Caco-2 (cell line): Measurements from ENCODE around the gene GPRIN3. TPM values are rescaled to one million over a fixed set of nuclear protein-coding genes. Genes with fewer than 3 reads are reported as not detected.

Experiments
- BruUV-seq: library from RNA; stranded (reverse); fragments of 400-500 nt; replicated peaks from 2 replicates; lab custom pipeline; 2021; lab: Mats Ljungman, UMichigan
- CTCF ChIA-PET: fragments of 300-600 bp; sonication (Branson Sonifier 250); formaldehyde crosslinking; loops from one replicate; lab custom pipeline; 2022; ENCODE audit warnings: antibody characterized with exemption; lab: Charles Lee
- POLR2A ChIA-PET: fragments of 300-600 bp; sonication (Branson Sonifier 250); formaldehyde crosslinking; loops from one replicate; lab custom pipeline; 2022; ENCODE audit warnings: antibody characterized with exemption; lab: Charles Lee
- DNase-seq, 2 experiments: peaks; one replicate each; pipeline versions ENCODE4 v3.0.0 to v3.0.0-alpha.2; 2020 to 2022
- H3K27me3 ChIP-seq: replicated peaks from 2 replicates; pipeline ENCODE4 v1.6.0; 2011; ENCODE audit warnings: low read length; ENCODE audit not compliant: control insufficient read depth, insufficient read depth
- H3K36me3 ChIP-seq: 2 replicates; pipeline ENCODE4 v1.5.1; 2011; ENCODE audit warnings: low read length; ENCODE audit not compliant: control insufficient read depth, insufficient read depth
- H3K4me1 ChIP-seq: fragments of 250-450 bp; sonication (Bioruptor Pico); 2 replicates; pipeline ENCODE4 v1.5.1; 2020; ENCODE audit warnings: mild to moderate bottlenecking
- H3K4me3 ChIP-seq: 2 replicates; pipeline ENCODE4 v1.5.1; 2011; ENCODE audit warnings: low read depth, mild to moderate bottlenecking, control low read depth, low read length
- H3K9me3 ChIP-seq: fragments of 250-450 bp; sonication (Bioruptor Pico); 2 replicates; pipeline ENCODE4 v1.5.1; 2020; ENCODE audit warnings: mild to moderate bottlenecking, moderate library complexity
- H3K27ac Mint-ChIP-seq: one replicate; pipeline ENCODE4 v1.8.0; 2022; ENCODE audit warnings: mixed read lengths; ENCODE audit not compliant: unreplicated experiment
- H3K27me3 Mint-ChIP-seq: one replicate; pipeline ENCODE4 v1.8.0; 2022; ENCODE audit warnings: mixed read lengths; ENCODE audit not compliant: insufficient read depth, unreplicated experiment
- H3K36me3 Mint-ChIP-seq: one replicate; pipeline ENCODE4 v1.8.0; 2022; ENCODE audit warnings: mild to moderate bottlenecking, mixed read lengths; ENCODE audit not compliant: insufficient read depth, unreplicated experiment
- H3K4me1 Mint-ChIP-seq: one replicate; pipeline ENCODE4 v1.8.0; 2022; ENCODE audit warnings: low read depth, mixed read lengths; ENCODE audit not compliant: unreplicated experiment
- H3K4me3 Mint-ChIP-seq: one replicate; pipeline ENCODE4 v1.8.0; 2022; ENCODE audit warnings: mild to moderate bottlenecking, moderate library complexity, mixed read lengths; ENCODE audit not compliant: unreplicated experiment
- H3K9me3 Mint-ChIP-seq: one replicate; pipeline ENCODE4 v1.8.0; 2022; ENCODE audit warnings: mixed read lengths; ENCODE audit not compliant: unreplicated experiment
- intact Hi-C: fragments of 100-400 bp; cut with micrococcal nuclease; formaldehyde crosslinking; loops from one replicate; pipeline ENCODE4 v1.10.0; 2022; ENCODE audit not compliant: unreplicated experiment
- total RNA-seq: library from RNA; stranded (reverse); gene quantifications from 2 replicates; pipeline ENCODE4 v1.2.3, GENCODE V29; 2022
- TF ChIP-seq, protein P1 (sequence below), 2 experiments: fragments of 200-600 bp in 1 of 2; IDR thresholded peaks; 1 replicate in 1 of 2; 2 replicates in 1 of 2; pipeline versions ENCODE4 v1.5.1 to v1.8.0; 2011 to 2022; ENCODE audit warnings: antibody characterized with exemption in 1 of 2, control low read depth in 1 of 2, inconsistent platforms in 1 of 2, low read depth in 1 of 2, low read length in 1 of 2, mild to moderate bottlenecking in 1 of 2, moderate library complexity in 1 of 2; ENCODE audit not compliant: insufficient read depth in 1 of 2, severe bottlenecking in 1 of 2, unreplicated experiment in 1 of 2

Gene GPRIN3
- total RNA-seq, 1 experiment from 2014 or later = 0.02 TPM

DNA sequence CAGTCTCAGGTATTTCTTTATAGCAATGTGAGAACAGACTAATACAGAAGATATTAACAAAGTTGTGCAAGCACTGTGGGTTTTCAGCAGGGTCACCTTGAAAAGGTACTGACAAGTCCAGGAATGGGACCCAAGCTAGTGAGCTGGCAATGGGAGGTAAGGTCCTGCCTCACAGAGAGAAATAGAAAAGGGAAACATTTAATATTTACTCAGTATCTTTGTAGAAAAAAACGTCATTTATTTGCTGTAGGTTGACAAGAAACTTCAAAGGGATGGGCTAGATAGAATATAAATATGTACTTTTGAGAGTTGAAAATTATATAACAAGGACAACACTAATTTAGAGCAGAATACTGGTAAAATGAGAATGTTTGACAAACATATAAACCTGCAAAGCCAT is 89.0 kb downstream of the GPRIN3 start:
- intact Hi-C loops = loop anchor here (10.0 kb wide), 1 partner anchor 164 kb away; the partner anchor contains the start of gene FAM13A
- BruUV-seq = no TSS peak
- ChIA-PET CTCF (no interaction called here), POLR2A (no interaction called here)
- Histone ChIP-seq H3K9me3 (no peaks in the 10 kb centered on the region), H3K4me3 (no peak overlapping the region), H3K27me3 (no peaks in the 10 kb centered on the region), H3K4me1 (peaks cover 35% of the 10 kb centered on the region), H3K36me3 (no peaks in the 10 kb centered on the region)
- H3K27me3 Mint-ChIP-seq = no peaks in the 10 kb centered on the region
- no peak overlapping the region for H3K4me3 Mint-ChIP-seq
- H3K36me3 Mint-ChIP-seq = no peaks in the 10 kb centered on the region
- TF ChIP-seq, protein P1, sequence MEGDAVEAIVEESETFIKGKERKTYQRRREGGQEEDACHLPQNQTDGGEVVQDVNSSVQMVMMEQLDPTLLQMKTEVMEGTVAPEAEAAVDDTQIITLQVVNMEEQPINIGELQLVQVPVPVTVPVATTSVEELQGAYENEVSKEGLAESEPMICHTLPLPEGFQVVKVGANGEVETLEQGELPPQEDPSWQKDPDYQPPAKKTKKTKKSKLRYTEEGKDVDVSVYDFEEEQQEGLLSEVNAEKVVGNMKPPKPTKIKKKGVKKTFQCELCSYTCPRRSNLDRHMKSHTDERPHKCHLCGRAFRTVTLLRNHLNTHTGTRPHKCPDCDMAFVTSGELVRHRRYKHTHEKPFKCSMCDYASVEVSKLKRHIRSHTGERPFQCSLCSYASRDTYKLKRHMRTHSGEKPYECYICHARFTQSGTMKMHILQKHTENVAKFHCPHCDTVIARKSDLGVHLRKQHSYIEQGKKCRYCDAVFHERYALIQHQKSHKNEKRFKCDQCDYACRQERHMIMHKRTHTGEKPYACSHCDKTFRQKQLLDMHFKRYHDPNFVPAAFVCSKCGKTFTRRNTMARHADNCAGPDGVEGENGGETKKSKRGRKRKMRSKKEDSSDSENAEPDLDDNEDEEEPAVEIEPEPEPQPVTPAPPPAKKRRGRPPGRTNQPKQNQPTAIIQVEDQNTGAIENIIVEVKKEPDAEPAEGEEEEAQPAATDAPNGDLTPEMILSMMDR (IDR thresholded peaks at IDR 0.05; ENCODE audit: insufficient read depth in 1 of 2, low read depth in 1 of 2, low read length in 1 of 2, severe bottlenecking in 1 of 2, unreplicated experiment in 1 of 2) = no peak
- peaks cover 21% of the 10 kb centered on the region for H3K4me1 Mint-ChIP-seq
- DNase-seq = no peak
- H3K27ac Mint-ChIP-seq = no peak overlapping the region
- H3K9me3 Mint-ChIP-seq = peaks cover 9% of the 10 kb centered on the region

DNA sequence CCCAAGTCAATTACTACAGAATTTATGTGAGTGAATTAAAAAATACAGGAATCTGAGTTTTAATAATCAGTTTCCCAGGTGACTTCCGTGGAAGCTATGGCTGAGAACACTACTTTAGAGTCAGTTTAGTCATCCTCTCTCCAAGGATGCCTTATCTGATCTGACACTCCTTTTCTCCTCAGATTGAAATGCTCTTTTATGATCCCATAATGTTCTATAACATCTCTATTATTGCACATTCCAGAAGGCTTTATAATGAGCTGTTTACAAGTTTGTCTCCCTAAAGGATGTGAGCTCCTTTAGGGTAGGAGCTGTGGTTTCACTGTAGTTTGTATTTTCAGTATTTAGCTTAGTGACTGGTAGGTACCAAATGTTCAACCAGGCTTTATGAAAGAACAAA is 90.0 kb downstream of the GPRIN3 start:
- Histone ChIP-seq H3K9me3 (no peaks in the 10 kb centered on the region), H3K4me1 (peaks cover 35% of the 10 kb centered on the region), H3K4me3 (no peak overlapping the region), H3K27me3 (no peaks in the 10 kb centered on the region), H3K36me3 (no peaks in the 10 kb centered on the region)
- ChIA-PET POLR2A (no interaction called here), CTCF (no interaction called here)
- BruUV-seq = no TSS peak
- no peak for DNase-seq
- Mint-ChIP-seq H3K4me1 (peaks cover 21% of the 10 kb centered on the region), H3K27me3 (no peaks in the 10 kb centered on the region), H3K9me3 (peaks cover 10% of the 10 kb centered on the region), H3K4me3 (no peak overlapping the region), H3K36me3 (no peaks in the 10 kb centered on the region), H3K27ac (peak overlapping the region; percentile 37)
- intact Hi-C loops = loop anchor here (10.0 kb wide), 1 partner anchor 163 kb away; the partner anchor contains the start of gene FAM13A
- TF ChIP-seq, protein P1 (IDR thresholded peaks at IDR 0.05; ENCODE audit: insufficient read depth in 1 of 2, low read depth in 1 of 2, low read length in 1 of 2, severe bottlenecking in 1 of 2, unreplicated experiment in 1 of 2) = no peak

DNA sequence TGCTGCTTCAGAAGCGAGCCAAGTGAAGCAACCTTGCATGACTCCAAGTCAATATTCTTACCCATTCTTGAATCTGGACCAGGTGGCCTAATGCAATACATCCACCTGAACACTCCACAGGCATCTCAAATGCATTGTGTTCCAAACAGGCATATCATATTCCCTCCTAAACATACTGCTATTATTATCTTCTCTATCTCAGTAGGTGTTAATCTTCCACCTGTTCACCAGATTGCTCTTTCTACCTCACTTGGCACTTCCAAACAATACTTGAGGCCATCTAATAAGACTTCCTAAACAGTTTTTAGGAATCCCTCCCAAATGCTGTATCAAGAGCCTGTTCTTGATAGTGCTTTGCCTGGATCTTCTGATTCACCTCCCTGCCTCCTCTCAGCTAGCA is 90.7 kb downstream of the GPRIN3 start:
- peaks cover 34% of the 10 kb centered on the region for H3K4me1 ChIP-seq
- Mint-ChIP-seq H3K36me3 (no peaks in the 10 kb centered on the region), H3K4me3 (no peak overlapping the region), H3K27me3 (no peaks in the 10 kb centered on the region), H3K4me1 (peaks cover 21% of the 10 kb centered on the region), H3K27ac (peak overlapping the region; percentile 37), H3K9me3 (peaks cover 17% of the 10 kb centered on the region)
- TF ChIP-seq, protein P1 (IDR thresholded peaks at IDR 0.05; ENCODE audit: insufficient read depth in 1 of 2, low read depth in 1 of 2, low read length in 1 of 2, severe bottlenecking in 1 of 2, unreplicated experiment in 1 of 2) = no peak
- H3K36me3 ChIP-seq = no peaks in the 10 kb centered on the region
- DNase-seq = no peak
- no peak overlapping the region for H3K4me3 ChIP-seq
- ChIA-PET CTCF (no interaction called here), POLR2A (interaction anchor here (0.7 kb wide), 1 partner anchor 93 kb away, joined by 3 read pairs; no protein-coding TSS in a partner anchor)
- H3K9me3 ChIP-seq = no peaks in the 10 kb centered on the region
- intact Hi-C loops = loop anchor here (10.0 kb wide), 1 partner anchor 162 kb away; the partner anchor contains the start of gene FAM13A
- BruUV-seq = no TSS peak
- H3K27me3 ChIP-seq = no peaks in the 10 kb centered on the region
